ENCODE data around the gene CLEC7A.

CLEC7A gene

GRCh38 chr12:10136637-10137205, 6.7 kb upstream of the CLEC7A start:
- DNase-seq, result no peak

GRCh38 chr12:10135126-10135525, 5.1 kb upstream of the CLEC7A start:
- no peak for DNase-seq

GRCh38 chr12:10132850-10133370, 2.9 kb upstream of the CLEC7A start:
- DNase-seq, result no peak

GRCh38 chr12:10131111-10131690, 1.2 kb upstream of the CLEC7A start:
- DNase-seq, result no peak

GRCh38 chr12:10128687-10129086, 1.3 kb downstream of the CLEC7A start:
- no peak for DNase-seq

GRCh38 chr12:10126413-10126812, 3.6 kb downstream of the CLEC7A start:
- DNase-seq, result no peak

- DNase-seq, result no peak
Measured at GRCh38 chr12:10122689-10123088, 7.3 kb downstream of the CLEC7A start.

- DNase-seq, result no peak
Measured at GRCh38 chr12:10121278-10121677, 8.7 kb downstream of the CLEC7A start.

GRCh38 chr12:10119066-10119465, 10.9 kb downstream of the CLEC7A start:
- DNase-seq, result no peak

GRCh38 chr12:10115890-10116289, 14.1 kb downstream of the CLEC7A start:
- no peak for DNase-seq

GRCh38 chr12:10115311-10115710, 14.7 kb downstream of the CLEC7A start:
- DNase-seq, result no peak

GRCh38 chr12:10113920-10114319, 16.1 kb downstream of the CLEC7A start:
- DNase-seq, result no peak

- DNase-seq, result no peak
Measured at GRCh38 chr12:10113075-10113474, 16.9 kb downstream of the CLEC7A start.

- no peak for DNase-seq
Measured at GRCh38 chr12:10111451-10111850, 18.5 kb downstream of the CLEC7A start.

GRCh38 chr12:10110256-10110844, 19.6 kb downstream of the CLEC7A start:
- DNase-seq, result no peak

- no peak for DNase-seq
Measured at GRCh38 chr12:10102322-10102721, 27.7 kb downstream of the CLEC7A start.

GRCh38 chr12:10101648-10102220, 28.3 kb downstream of the CLEC7A start:
- DNase-seq, result no peak

GRCh38 chr12:10101042-10101579, 28.9 kb downstream of the CLEC7A start:
- no peak for DNase-seq

- no peak for DNase-seq
Measured at GRCh38 chr12:10098791-10099190, 31.2 kb downstream of the CLEC7A start, which contains the start of gene CLEC1A. TSS of gene CLEC1A (minus strand) at chr12:10098985. CDS start at chr12:10098922, 63 bp downstream.

GRCh38 chr12:10097521-10097920, 32.5 kb downstream of the CLEC7A start:
- DNase-seq, result no peak

- DNase-seq, result no peak
Measured at GRCh38 chr12:10095971-10096370, 34.0 kb downstream of the CLEC7A start.

GRCh38 chr12:10094646-10095395, 35.2 kb downstream of the CLEC7A start:
- no peak for DNase-seq

Data from activated effector memory CD4-positive, alpha-beta T cell treated with anti-CD3 and anti-CD28 coated beads, Interleukin-2, amount 50 U/mL, for 16 hours (primary cell).